ENCODE results near the gene STARD9. TPM values are rescaled to one million over a fixed set of nuclear protein-coding genes. Genes with fewer than 3 reads are reported as not detected.
"Not testable (repeated sequence)": the region's sequence is repeated elsewhere in the genome, so short reads cannot be mapped to it uniquely, and the experiment has no call there.

The STARD9 gene
- 1 to 10 TPM; 5.0 to 7.2 TPM for total RNA-seq
- long read RNA-seq, partial matches to known transcripts = 2 of 3 reads
- long read RNA-seq, other reads (novel, unspliced or antisense) = 1 of 3 reads

- peak; percentile 99 for DNase-seq
- peak; percentile 90 for ATAC-seq
- intact Hi-C loops (cut with DNase I, micrococcal nuclease) = no loop called here
Measured at GRCh38 chr15:42575188-42576039, at the start of gene STARD9. STARD9 (plus strand) TSS chr15:42575606; CDS start chr15:42575716, 110 bp downstream.

GRCh38 chr15:42528970-42529369 is 46.4 kb upstream of the STARD9 start:
- intact Hi-C loops (cut with DNase I, micrococcal nuclease) = no loop called here
- DNase-seq = no peak
- no peak for ATAC-seq

- intact Hi-C loops (cut with DNase I, micrococcal nuclease) = no loop called here
- no peak for ATAC-seq
- no peak for DNase-seq
Measured at GRCh38 chr15:42533246-42533645, 42.2 kb upstream of the STARD9 start.

- DNase-seq = no peak
- intact Hi-C loops (cut with DNase I, micrococcal nuclease) = loop anchor here in 1 of 2 donors (5.0 kb wide), 1 partner anchor 107 kb away; no protein-coding TSS in a partner anchor
- no peak for ATAC-seq
Measured at GRCh38 chr15:42544853-42545629, 30.4 kb upstream of the STARD9 start.

- DNase-seq (no peak), ATAC-seq (peak; percentile 41)
- intact Hi-C loops (cut with DNase I, micrococcal nuclease) = loop anchor here in 1 of 2 donors (5.0 kb wide), 1 partner anchor 104 kb away; no protein-coding TSS in a partner anchor
Measured at GRCh38 chr15:42547918-42548248, 27.5 kb upstream of the STARD9 start.

GRCh38 chr15:42548249-42549031 is 27.0 kb upstream of the STARD9 start, which contains the start of the genes HAUS2 and LRRC57:
HAUS2 (plus strand) TSS chr15:42548838; CDS start chr15:42548873, 35 bp downstream.
LRRC57 (minus strand) TSS chr15:42548793; CDS start chr15:42548434, 359 bp downstream.
- ATAC-seq = peak; percentile 95
- peak; percentile 88 to 94 for DNase-seq
- intact Hi-C loops (cut with DNase I, micrococcal nuclease) = loop anchor here in 1 of 2 donors (5.0 kb wide), 1 partner anchor 104 kb away; no protein-coding TSS in a partner anchor

GRCh38 chr15:42549032-42549491 is 26.3 kb upstream of the STARD9 start:
- peak; percentile 35 for ATAC-seq
- no peak for DNase-seq
- intact Hi-C loops (cut with DNase I, micrococcal nuclease) = loop anchor here in 1 of 2 donors (5.0 kb wide), 1 partner anchor 103 kb away; no protein-coding TSS in a partner anchor

GRCh38 chr15:42549741-42550392 is 25.5 kb upstream of the STARD9 start:
- intact Hi-C loops (cut with DNase I, micrococcal nuclease) = loop anchor here in 1 of 2 donors (5.0 kb wide), 1 partner anchor 102 kb away; no protein-coding TSS in a partner anchor
- DNase-seq (no peak), ATAC-seq (no peak)

GRCh38 chr15:42553554-42553953 is 21.9 kb upstream of the STARD9 start:
- ATAC-seq (no peak), DNase-seq (no peak)
- intact Hi-C loops (cut with DNase I, micrococcal nuclease) = no loop called here

GRCh38 chr15:42556550-42557207 is 18.7 kb upstream of the STARD9 start:
- DNase-seq; intact Hi-C loops (cut with DNase I, micrococcal nuclease); ATAC-seq: not testable (repeated sequence)

GRCh38 chr15:42558739-42559138 is 16.7 kb upstream of the STARD9 start:
- DNase-seq = no peak
- no peak for ATAC-seq
- intact Hi-C loops (cut with DNase I, micrococcal nuclease) = no loop called here

- ATAC-seq (no peak), DNase-seq (no peak)
- intact Hi-C loops (cut with DNase I, micrococcal nuclease) = no loop called here
Measured at GRCh38 chr15:42576040-42576594, 711 bp downstream of the STARD9 start.

GRCh38 chr15:42576776-42577175 is 1.4 kb downstream of the STARD9 start:
- ATAC-seq = no peak
- no peak for DNase-seq
- intact Hi-C loops (cut with DNase I, micrococcal nuclease) = no loop called here

- intact Hi-C loops (cut with DNase I, micrococcal nuclease) = no loop called here
Measured at GRCh38 chr15:42577514-42578031, 2.2 kb downstream of the STARD9 start.

GRCh38 chr15:42578984-42579537 is 3.7 kb downstream of the STARD9 start:
- no peak for DNase-seq
- no peak for ATAC-seq
- intact Hi-C loops (cut with DNase I, micrococcal nuclease) = no loop called here

More at GRCh38 chr15:42577514-42578031, 2.2 kb downstream of the STARD9 start:
- DNase-seq (no peak), ATAC-seq (no peak)

GRCh38 chr15:42581272-42581730 is 5.9 kb downstream of the STARD9 start:
- intact Hi-C loops (cut with DNase I, micrococcal nuclease) = no loop called here
- DNase-seq (peak; percentile 86 to 91), ATAC-seq (peak; percentile 99)
